Nephron progenitor cell (in vitro differentiated cells): ENCODE data around the gene GNPTG.

ENCODE experiments used
- DNase-seq: peaks from one replicate; pipeline ENCODE4 v3.0.0; 2021
- H3K27ac Mint-ChIP-seq: 2 replicates; pipeline ENCODE4 v1.8.0; 2021; ENCODE audit warnings: mild to moderate bottlenecking, moderate library complexity, mixed read lengths
- H3K27me3 Mint-ChIP-seq: 2 replicates; pipeline ENCODE4 v1.8.0; 2021; ENCODE audit warnings: mild to moderate bottlenecking, low read depth, mixed read lengths; ENCODE audit not compliant: poor library complexity
- H3K36me3 Mint-ChIP-seq: 2 replicates; pipeline ENCODE4 v1.8.0; 2021; ENCODE audit warnings: low read depth, mixed read lengths
- H3K4me1 Mint-ChIP-seq: 2 replicates; pipeline ENCODE4 v1.8.0; 2021; ENCODE audit warnings: mixed read lengths
- H3K4me3 Mint-ChIP-seq: 2 replicates; pipeline ENCODE4 v1.8.0; 2021; ENCODE audit warnings: mild to moderate bottlenecking, moderate library complexity, mixed read lengths
- H3K9me3 Mint-ChIP-seq: 2 replicates; pipeline ENCODE4 v1.8.0; 2021; ENCODE audit warnings: mild to moderate bottlenecking, moderate library complexity, mixed read lengths
- TF ChIP-seq, protein P1 (sequence below): fragments of 200-600 bp; sonication (generic); IDR thresholded peaks from 2 replicates; pipeline ENCODE4 v1.5.0; 2021; ENCODE audit warnings: antibody characterized with exemption

GNPTG gene

GRCh38 chr16:1394367-1394951, 42.7 kb downstream of the GNPTG start:
- Mint-ChIP-seq H3K36me3 (peaks cover 15% of the 10 kb centered on the region), H3K9me3 (no peaks in the 10 kb centered on the region), H3K4me3 (no peak overlapping the region), H3K4me1 (no peaks in the 10 kb centered on the region), H3K27ac (no peak overlapping the region), H3K27me3 (no peaks in the 10 kb centered on the region)
- TF ChIP-seq, protein P1, sequence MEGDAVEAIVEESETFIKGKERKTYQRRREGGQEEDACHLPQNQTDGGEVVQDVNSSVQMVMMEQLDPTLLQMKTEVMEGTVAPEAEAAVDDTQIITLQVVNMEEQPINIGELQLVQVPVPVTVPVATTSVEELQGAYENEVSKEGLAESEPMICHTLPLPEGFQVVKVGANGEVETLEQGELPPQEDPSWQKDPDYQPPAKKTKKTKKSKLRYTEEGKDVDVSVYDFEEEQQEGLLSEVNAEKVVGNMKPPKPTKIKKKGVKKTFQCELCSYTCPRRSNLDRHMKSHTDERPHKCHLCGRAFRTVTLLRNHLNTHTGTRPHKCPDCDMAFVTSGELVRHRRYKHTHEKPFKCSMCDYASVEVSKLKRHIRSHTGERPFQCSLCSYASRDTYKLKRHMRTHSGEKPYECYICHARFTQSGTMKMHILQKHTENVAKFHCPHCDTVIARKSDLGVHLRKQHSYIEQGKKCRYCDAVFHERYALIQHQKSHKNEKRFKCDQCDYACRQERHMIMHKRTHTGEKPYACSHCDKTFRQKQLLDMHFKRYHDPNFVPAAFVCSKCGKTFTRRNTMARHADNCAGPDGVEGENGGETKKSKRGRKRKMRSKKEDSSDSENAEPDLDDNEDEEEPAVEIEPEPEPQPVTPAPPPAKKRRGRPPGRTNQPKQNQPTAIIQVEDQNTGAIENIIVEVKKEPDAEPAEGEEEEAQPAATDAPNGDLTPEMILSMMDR = no peak
- no peak for DNase-seq

- Mint-ChIP-seq H3K36me3 (peaks cover 11% of the 10 kb centered on the region), H3K9me3 (no peaks in the 10 kb centered on the region), H3K27me3 (no peaks in the 10 kb centered on the region), H3K4me3 (no peak overlapping the region), H3K27ac (no peak overlapping the region), H3K4me1 (no peaks in the 10 kb centered on the region)
- TF ChIP-seq, protein P1 = no peak
- no peak for DNase-seq
These were observed 43.8 kb downstream of the GNPTG start for GRCh38 chr16:1395444-1396031.

DNA sequence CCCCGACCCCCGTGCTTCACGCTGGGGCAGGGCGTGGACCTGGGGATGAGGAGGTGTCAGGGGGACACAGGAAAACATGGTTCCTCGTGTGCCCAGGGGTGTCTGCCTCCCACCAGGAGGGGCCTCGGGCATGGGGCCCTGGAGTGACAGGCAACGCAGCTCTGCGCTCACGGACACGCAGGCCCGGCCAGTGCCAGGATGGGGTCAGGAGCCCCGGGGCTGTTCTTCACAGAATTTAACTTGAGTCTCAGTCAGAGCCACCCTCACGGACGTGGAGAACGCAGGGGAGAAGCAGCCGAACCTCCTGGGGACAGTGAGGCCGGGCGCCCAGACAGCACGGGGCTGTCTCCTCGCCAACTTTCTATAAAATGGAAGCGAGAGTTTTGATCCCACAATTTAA, 46.0 kb downstream of the GNPTG start:
- Mint-ChIP-seq H3K27me3 (no peaks in the 10 kb centered on the region), H3K4me1 (no peaks in the 10 kb centered on the region), H3K4me3 (no peak overlapping the region), H3K9me3 (no peaks in the 10 kb centered on the region), H3K36me3 (peaks cover 18% of the 10 kb centered on the region), H3K27ac (no peak overlapping the region)
- DNase-seq = no peak
- TF ChIP-seq, protein P1 = no peak

- H3K36me3 Mint-ChIP-seq = peaks cover 14% of the 10 kb centered on the region
- H3K27ac Mint-ChIP-seq = no peak overlapping the region
- TF ChIP-seq, protein P1 = no peak
These were observed 46.6 kb downstream of the GNPTG start for GRCh38 chr16:1398351-1398750.

DNA sequence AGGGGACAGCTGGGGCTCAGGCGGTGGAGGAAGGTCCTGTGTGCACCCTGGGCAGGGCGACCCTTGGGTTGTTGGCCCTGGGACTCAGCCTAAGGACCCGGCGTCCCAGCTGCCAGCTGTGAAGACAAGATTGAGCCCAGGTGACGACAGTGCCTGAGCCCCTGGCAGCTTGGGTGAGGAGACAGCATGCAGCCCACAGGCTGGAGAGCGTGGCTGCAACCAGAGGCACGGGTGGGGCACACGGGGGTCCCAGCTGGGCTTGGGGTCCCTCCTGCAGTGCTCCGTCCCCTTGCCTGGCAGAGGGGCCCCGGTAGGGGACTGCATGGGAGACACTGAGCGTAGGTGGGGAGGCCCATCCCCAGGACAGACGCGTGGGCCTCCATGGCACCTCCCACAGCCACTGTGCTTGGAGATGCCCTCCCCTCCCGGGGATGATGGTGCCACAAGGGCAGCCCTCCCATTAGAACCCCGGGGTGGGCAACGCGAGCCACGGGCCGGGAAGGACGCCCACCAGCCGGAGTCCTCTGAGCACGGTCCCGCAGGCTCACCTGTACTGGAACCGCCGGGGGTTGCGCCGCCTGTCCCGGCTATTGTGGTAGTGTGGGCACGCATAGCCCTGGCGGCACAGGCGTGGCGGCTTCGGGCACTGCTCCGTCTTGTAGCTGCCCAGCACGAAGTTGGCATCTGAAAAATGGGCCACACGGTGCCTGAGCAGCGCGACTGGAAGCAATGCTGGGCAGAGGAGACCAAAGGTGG, 47.3 kb downstream of the GNPTG start:
- no peaks in the 10 kb centered on the region for H3K9me3 Mint-ChIP-seq
- no peak overlapping the region for H3K4me3 Mint-ChIP-seq
- no peaks in the 10 kb centered on the region for H3K27me3 Mint-ChIP-seq
- H3K4me1 Mint-ChIP-seq = no peaks in the 10 kb centered on the region
- no peak for DNase-seq
- peaks cover 14% of the 10 kb centered on the region for H3K36me3 Mint-ChIP-seq
- peak overlapping the region; percentile 54 for H3K27ac Mint-ChIP-seq
- TF ChIP-seq, protein P1 = no peak

More at GRCh38 chr16:1398351-1398750, 46.6 kb downstream of the GNPTG start:
- Mint-ChIP-seq H3K4me1 (no peaks in the 10 kb centered on the region), H3K9me3 (no peaks in the 10 kb centered on the region), H3K27me3 (no peaks in the 10 kb centered on the region), H3K4me3 (no peak overlapping the region)
- DNase-seq = no peak
